Kidney glomerular epithelial cell (primary cell): ENCODE results near the gene CDX1.

Source experiments
- DNase-seq: peaks from one replicate; lab custom pipeline; 2025; lab: John Stamatoyannopoulos, UW

CDX1 gene

DNA sequence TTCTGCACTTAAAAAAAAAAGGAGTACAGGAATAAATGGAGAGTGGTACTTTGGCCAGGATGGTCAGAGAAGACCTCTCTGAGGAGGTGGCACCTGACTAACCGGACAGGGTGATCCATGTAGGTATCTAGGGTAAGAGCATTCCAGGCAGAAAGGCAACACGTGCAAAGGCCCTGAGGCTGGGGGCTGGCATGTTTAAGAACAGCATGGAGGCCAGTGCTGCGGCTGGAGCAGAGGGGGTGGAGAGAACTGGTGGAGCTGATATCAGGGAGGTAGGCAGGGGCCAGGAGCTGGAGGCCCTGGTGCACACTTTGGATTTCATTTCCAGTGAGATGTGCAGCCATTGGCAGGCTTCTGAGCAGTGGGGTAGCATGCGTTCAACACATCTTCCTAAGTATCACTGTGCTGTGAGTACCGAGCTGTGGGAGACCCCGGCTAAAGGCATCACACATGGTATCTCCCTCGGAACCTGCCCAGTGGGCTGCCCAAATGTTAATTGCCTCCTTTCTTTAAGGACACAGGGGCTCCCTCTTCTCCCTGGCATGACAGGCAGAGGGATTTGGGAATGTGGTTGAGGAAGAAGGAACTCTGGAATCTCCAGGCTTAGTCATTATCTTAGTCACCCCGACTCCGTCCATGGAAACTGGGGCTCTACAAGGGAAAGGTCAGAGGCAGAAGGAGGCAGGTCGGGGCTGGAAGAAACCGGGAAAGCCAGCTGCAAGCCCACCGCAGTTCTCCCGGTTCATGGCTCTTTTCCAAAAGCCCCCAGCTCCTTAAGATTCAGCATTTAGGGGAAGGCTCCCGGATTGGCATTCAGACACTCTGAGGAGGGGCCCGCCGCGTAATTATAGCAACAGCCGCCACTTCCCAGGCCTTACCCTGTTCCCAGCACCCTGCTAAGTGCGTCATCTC is 41.9 kb downstream of the CDX1 start:
- DNase-seq = peak; percentile 45

DNA sequence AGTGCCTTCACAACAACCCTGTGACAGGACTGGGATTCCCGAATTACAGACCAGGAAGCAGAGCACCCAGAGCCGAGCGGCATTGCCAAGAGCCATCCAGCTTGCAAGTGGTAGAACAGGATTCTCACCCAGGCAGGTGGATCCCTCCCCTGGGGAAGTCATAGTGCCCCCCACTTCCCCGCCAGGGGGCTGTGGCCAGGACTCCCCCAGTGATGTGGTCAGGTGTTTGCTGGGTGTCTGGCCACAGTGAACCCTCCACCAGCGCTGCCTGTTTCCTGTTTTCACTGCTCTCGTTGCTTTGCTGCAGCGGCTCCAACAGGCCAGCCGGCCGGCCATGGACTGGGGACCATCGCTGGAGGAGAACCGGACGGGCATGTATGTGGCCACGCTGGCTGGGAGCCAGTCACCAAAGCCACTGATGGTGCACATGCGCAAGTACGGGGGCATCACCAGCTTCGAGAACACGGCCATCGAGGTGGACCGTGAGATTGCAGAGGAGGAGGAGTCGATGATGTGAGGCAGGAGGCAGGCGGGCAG is 42.6 kb downstream of the CDX1 start:
- DNase-seq = no peak

DNA sequence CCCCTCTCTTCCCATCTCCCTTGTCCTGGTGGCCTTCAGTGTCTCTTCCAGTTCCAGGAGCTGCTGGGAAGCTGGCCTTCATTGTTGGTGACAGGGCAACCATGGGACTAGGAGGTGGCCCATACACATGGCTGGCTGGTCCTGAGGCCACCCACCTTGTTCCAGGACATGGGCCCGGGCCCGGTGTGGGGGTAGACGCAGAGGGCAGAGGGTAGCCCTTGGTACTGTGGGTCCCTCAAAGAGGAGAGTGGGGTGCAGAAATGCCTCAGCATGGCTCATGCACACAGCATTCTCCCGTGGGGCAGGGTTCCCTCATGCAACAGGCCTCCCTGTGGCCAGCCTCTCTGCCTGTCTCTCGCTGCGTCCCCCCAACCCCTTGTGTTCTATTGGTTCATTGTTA is 44.1 kb downstream of the CDX1 start:
- no peak for DNase-seq

DNA sequence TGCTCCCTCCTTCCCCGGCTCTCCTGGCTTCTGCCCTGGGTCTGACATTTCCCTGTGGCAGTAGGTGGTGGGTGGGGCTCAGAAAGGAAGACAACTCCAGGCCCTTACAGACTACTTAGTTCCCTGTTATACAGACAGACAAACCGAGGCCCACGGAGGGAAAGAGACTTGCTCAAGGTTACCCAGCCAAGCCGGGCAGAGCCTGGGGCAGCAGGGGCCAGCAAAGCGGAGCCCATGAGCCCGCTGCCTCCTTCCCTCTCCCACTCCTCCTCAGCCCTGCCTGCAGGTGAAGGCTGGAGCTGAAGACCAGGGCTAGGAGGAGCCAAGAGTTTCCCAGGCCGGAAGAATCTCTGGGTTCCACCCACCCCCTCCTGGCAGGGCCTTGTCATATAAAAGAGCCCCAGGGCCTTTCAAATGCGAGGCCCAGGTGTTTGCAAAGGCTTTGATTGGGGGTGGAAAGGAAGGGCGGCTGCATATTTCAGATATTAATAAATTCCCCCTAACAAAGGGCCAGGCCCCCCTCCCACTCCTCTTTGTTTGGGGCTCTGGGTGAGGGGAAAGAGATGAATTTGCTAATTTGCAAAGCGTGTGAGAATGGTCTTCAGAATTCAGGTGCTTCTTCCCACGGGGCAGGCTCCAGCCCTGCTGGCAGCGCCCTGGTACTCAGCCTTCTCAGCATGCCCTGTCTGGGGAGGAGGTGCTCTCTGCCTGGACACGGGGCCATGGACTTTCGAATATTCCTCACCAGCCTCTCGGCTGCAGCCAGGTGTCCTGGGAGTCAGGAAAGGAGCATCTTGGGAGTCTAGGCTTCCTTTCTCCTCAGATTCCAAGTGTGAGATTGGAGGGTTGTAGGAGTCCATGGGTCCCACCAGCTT is 44.8 kb downstream of the CDX1 start:
- DNase-seq = no peak

DNA sequence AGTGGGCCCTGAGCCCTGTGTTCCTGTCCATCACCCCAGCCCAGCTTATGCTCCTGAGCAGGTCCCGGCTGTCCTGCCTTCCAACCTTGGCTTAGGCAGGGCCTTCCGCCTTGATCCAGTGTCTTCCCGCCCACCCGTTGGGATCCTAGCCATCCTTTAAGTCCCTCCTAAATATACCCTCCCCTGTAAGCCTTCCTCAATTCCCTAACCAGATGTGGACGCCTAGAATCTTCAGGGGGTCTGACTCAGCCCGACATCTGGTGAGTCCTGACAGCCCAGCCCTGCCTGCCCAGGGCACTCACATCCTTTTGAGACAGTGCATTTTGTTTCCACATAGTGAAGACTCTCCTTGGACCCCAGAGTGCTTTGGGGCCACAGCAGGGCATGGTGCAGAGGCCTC is 47.0 kb downstream of the CDX1 start:
- no peak for DNase-seq

DNA sequence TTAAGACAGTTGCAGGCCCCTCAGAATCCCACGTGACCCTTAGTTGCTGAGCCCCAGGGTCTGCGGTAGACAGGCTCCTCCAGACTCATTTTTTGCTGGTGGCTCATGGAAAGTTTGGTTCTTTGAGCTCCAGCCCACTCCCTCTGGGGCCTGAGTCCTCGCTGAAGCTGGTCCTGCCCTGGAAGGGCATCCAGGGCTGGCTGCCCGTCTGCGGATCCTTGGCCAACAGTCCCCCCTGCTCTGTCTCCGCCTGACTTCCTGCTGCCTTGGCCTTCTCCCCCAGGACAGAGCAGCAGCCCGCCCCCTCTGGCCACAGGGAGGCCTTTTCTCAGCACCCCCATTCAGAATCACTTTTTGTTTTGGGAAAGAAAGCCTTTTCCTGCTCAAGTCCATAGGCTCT is 47.7 kb downstream of the CDX1 start:
- DNase-seq = no peak

DNA sequence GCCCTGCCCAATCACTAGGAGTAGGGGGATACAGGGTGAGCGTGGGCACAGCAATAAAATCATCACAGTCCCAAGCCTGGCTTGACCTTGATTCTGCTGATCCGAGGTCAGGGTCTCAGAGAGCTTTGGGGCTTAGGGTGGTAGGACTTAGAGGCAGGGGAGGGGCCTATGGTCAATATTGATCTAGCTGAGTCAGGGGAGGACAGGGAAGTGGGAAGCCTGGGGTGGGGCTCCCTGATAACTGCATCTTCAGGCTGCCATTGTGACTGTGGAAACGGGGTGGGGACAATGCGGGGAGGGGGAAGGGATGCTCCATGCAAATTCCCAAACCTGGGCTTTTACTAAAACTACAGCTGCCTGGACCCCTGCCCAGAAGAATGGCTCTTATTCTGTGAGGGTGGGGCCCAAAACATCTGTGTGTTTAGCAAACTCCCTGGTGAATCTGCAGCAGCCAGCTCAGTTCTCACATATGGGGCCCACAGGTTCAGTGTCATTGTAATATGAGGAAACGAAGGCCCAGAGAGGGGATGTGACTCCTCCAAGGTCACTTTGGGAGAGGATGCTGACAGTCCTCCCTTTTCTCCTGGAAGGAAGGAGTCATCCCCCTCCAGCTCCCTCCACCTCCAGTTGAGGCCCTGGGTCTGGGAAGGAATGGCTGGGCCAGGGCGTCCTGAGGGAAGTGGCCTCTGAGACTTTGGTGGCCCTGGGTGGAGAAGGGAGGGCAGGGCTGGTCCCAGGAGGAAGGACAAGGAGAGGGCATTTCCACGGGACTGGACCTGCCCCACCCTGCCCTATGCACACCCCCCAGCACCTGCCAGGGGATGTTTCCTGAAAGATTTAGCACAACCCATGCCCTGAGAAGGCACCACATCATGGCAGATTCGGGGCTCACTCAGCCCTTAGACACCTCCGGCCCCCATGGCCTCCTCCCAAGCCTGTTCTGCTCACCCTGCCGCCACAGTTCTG is 49.7 kb downstream of the CDX1 start:
- no peak for DNase-seq

DNA sequence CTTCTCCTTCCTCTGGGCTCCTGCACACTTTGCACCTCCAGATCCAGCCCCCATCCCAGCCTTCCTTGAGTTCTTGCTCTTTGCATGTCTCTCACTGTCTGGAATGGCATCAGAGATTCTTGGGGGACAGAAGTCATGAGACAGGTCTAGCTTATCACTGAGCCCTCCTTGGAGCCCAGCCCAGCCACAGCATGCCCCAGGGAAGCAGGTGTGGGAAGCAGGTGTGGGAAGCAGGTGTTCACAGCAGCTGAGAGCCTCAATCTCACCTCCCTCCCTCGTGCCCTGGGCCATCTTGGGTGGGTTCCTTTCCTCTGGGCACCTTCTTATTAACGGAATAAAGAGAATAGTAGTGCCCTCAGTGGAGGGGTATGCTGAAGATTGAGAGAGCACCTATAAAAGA is 50.5 kb downstream of the CDX1 start:
- no peak for DNase-seq

DNA sequence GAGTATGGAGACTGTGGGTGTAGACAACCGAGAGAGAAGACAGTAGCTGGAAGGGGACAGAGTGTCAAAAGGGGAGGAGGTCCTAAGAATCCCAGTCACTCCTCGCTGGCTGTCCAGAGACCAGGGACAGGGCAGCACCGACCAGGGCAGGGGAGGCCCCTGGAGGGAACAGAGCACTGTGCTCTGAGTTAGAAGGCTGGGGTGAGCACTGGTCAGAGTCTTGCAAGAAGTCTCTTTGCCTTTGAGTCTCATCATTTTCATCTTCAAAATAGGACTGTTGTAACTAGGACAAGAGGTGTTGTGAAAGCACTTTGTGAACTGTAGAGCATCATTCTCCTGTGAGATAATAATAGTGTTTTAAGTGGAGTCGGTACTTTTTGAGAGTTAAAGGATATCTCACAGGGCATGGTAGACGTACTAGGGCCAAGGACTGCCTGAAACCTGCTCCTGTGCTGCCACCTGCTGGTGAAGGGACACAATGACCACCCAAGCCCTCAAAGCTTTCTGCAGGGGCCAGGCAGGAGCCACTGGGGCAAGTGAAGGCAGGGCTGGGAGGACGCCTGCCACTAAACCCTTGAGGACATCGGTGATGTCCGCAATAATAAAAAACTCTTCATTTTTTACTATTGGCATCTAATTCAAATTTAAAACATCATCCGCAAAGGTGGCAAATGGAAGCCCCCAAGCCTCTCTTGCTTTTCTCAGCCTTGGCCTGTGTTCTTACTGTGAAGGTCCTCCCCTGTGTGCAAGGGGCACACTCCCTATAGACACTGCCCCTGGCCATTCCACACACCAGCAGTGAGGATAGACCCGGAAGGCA is 51.5 kb downstream of the CDX1 start:
- DNase-seq = peak; percentile 50

DNA sequence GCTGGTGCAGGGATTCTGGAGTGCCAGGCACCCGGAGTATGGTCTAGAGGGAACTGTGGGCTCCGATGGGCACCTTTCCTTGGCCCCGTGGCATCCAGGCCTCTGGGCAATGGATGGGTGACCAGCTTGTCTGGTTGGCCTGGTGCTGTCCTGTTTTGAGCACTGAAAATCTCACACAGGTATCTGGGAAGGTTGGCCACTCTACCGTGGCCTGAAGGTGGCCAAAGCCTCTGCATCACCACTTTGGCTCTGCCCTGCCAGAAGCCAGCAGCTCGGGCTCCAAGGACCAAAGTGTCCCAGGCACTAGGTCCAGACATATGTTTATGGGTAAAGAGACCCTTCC is 52.1 kb downstream of the CDX1 start:
- no peak for DNase-seq

DNA sequence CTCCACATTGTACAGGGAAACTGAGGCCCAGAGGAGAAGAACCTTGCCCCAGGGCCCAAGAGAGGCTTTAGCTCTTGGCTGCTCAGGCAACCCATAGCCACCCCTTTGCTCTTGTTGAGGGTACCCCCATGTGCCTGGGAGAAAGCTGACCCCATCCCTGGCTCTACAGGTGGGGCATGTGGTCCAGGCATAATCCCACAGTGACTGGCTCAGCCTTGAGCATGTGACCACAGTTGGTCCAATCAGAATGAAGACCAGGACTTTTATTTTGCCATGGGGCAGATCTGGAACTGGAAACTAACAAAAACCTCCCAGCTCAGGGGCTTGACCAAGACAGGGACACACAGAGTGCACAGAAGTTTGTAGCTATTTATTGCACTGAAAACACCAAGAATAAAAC is 52.6 kb downstream of the CDX1 start:
- no peak for DNase-seq

DNA sequence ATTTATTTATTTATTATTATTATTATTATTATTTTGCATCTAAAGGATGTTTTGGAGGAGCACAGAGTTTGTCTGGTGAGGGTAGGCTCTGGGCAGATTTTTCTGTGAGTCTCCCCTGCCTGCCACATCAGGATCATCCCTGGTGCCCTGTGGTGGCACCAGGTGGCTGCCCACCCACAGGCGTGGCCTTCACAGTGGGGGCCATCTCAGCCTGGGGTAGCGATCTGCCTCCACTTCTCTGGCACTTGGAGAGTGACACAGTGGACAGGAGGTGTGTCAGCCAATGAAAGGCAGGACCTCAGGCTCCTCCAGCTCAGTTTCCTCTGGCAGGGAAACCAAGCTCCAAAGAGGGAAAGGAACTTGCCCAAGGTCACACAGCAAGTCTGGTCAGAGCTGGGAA is 53.3 kb downstream of the CDX1 start:
- no peak for DNase-seq

DNA sequence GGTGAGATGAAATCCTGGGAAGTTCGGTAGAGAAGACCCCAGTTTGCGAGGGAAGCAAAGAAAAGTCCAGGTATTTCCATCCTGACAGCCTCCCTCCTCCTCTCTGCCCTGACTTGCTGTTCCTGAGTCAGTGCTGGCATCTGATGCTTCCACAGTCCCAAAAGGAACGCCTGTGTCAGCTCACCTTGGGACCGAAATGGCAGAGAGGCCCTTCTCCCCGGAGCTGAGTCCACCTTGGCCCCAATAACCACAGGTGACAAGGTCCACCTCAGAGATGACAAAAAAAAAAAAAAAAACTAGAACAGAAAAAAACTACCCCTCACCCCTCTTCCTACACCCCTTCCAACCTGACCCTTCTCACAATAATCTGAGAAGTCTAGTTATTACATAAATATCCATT is 54.9 kb downstream of the CDX1 start:
- no peak for DNase-seq

DNA sequence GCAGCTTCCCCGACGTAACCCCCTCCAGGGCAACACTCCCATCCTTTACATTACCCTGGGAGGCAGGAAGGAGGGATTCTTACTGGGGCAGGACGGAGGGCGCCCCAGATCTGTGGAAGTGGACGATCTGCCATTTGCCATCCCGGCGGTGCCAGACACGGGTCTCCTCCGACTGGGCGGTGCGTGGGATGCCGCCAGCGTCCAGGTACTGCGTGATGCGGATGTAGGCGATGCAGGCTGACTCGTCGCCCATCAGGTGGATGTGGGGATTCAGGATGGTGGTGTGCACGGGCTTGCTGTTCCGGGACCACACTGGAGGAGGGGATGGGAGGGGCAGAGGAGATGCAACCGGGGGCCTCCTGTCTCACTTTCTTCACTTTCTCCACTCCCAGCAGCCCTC is 56.3 kb downstream of the CDX1 start:
- DNase-seq = no peak

DNA sequence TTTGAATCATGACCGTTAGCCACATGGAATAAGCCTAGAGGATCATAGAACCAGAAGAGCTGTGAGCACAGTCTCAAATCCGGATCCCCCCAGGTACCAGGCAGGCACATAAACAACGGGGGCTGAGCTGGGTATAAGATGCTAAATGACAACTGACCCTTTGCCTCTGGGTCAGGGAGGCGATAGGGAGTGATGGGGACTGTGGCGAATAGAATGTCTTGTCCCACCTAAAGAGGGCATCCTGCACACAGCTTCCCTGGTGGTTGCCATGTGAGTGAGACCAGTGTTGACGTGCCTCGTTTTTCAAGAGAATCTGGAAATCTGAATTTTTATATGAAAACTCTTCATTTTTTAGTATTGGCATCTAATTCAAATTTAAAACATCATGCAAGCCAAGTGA is 56.9 kb downstream of the CDX1 start:
- no peak for DNase-seq

DNA sequence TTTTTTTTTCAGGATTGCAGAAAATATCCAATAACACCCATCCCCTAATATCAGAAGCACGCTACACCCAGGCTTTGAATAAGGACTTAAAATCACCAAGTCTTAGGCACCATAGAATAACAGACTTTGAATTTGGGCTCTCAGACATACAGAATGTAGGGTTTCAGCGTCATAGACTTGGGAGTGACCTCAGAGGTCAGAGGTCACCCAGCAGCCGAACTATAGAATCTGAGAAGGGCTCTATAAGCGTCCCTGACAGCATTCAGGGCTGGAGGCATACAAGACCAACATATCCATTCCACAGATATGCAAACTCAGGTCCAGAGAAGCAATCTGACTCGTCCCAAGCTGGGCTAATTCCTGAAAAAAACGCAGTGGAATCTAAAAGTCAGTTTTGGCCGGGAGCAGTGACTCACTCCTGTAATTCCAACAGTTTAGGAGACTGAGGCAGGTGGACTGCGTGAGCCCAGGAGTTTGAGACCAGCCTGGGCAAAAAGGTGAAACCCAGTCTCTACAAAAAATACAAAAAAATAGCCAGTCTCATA is 58.0 kb downstream of the CDX1 start:
- DNase-seq = no peak

DNA sequence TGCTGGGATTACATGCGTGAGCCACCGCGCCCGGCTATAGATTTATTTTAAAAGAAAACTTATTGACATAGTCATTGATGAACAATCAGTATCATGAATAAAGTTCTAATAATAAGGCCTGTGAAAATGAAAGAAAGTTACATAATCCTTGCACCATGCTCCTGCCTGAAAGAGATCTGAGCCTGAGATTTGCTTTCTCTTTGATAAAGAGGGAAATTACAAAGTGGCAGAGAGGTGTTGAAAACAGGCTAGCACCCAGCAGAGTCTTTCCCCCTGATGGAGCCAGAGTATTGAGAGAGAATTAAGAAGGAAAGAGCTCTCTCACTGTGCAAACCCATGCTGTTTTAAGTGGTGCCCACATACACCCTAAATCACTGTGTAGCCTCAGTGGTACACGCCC is 60.5 kb downstream of the CDX1 start:
- DNase-seq = no peak

DNA sequence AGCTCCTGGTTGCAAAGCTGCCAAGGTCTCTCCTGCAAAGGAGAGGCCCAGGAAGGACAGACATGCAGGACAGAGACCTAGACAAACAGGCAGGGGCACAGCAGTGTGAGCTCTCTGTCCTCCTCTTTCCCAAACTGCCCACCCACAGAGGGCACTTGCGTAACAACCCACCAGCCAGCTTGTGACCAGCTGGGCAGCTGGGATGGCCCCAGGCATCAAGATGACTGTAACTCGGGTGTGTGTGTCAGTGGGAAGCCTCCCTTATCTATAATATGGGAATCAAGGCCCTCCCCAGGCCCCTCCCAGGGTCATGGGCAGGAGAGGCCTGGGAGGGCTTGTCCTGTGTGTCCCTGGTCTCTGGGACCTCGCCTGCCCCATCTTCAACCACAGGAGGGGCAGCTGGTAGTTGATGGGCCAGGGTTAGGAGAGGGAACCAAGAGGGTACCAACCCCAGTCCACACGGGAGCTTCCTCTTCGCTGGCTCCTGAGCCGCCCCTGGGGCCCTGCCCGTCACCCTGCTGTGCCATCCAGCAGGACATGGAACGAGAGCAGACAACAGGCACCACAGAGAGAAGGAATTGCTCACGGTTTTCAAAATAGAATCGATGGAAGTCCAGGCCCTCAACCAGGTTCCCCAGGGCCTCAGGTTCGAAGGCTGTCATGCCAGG is 61.2 kb downstream of the CDX1 start:
- DNase-seq = no peak

DNA sequence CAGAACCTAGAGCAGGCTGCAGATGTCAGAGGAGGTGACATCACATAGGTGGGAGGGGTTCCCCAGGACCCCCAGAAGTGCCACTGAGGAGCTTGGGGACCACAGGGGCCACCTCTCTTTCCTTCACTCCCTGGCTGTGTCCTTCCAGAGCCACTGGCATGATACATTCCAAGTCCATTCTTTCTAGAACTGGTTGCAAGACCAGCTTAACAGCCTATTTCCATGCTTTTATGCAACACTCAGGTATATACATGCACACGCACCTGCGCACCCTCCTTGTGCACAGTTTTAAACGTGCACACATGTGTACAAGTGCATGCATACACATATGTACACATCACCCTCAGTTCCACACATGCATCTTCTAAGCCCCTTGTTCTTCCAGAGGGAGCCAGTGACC is 63.0 kb downstream of the CDX1 start:
- no peak for DNase-seq

DNA sequence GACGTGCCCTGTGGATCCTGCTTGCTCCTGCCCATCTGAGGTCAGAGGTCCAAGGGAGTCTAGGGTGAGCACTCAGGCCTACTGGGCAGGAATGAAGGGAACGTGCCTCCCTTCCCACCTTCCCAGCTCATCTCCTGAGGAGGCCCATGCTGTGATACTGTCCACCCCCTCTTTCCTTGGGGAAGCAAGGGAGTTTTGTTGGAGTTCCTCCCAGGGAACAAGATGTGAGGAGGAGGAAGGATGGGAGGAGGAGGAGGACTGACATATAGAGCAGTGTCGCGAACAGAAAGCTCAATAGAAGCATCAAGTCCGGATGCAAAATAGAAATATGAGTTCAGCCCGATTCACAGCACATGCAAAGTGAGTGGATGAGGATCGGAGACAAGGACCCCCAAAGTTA is 64.3 kb downstream of the CDX1 start:
- DNase-seq = no peak
